GM21723 (cell line): Measurements from ENCODE around the gene ZNF532.
A peak's percentile ranks its signal among the peaks of the same experiment; 100 is the strongest.

Experiments used
- ATAC-seq: cut with Tn5 transposase; IDR thresholded peaks from one replicate; pipeline ENCODE4 v1.9.1; 2021; ENCODE audit warnings: mild to moderate bottlenecking, moderate library complexity; ENCODE audit not compliant: unreplicated experiment

Gene ZNF532

DNA sequence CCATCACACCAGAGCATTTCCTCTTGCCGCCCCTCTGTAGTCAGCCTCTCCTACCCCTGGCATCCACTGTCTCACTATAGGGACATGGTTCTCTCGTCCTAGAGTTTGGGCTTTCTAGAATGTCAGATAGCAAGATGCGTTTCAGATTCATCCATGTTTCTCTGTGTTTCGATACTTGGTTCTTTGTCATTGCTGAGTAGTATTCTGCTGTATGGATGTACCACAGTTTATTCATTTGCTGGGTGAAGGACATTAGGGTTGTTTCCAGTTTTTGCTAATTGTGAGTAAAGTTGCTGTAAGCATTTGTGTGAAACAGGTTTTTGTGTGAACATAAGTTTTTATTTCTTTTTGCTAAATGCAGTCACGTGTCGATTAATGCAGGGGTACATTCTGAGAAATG is 3.8 kb downstream of the ZNF532 start:
- no peak for ATAC-seq

DNA sequence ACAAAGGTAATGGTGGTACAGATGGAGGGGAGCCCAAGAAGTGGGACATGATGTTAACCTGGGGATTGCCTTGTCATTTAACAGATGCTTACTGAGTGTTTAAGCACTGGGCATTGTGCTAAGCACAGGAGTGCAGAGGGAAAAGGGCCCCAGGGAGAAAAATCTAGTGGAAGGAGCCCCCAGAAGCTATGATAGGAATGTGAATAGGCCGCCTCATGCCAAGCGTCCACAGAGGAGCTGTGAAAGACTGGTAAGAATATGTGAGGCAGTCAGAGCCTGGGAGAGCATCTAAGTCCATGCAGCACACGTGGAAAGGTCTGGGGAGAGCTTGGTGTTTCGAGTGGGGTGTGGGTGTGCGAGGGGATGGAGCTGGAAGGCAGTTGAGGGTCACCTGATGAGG is 5.5 kb downstream of the ZNF532 start:
- no peak for ATAC-seq

DNA sequence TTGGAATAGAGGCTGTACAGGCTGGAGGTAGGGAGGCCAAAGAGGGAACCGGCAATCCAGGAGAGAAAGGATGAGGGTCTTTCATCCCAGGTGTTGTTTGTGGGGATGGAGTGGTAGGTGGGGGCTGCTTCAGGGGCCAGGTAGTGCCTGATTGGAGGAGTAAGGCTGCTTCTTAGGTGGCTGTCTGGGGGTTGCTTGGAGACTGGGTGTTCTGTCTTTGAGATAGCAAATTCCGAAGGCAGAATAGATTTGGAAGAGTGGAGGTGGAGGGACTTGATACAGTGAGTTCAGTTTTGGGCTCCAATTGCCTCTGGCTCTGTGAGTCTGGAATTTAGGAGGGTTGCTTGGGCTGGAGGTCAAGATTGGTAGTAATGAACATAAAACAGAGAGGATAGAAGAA is 5.9 kb downstream of the ZNF532 start:
- no peak for ATAC-seq

DNA sequence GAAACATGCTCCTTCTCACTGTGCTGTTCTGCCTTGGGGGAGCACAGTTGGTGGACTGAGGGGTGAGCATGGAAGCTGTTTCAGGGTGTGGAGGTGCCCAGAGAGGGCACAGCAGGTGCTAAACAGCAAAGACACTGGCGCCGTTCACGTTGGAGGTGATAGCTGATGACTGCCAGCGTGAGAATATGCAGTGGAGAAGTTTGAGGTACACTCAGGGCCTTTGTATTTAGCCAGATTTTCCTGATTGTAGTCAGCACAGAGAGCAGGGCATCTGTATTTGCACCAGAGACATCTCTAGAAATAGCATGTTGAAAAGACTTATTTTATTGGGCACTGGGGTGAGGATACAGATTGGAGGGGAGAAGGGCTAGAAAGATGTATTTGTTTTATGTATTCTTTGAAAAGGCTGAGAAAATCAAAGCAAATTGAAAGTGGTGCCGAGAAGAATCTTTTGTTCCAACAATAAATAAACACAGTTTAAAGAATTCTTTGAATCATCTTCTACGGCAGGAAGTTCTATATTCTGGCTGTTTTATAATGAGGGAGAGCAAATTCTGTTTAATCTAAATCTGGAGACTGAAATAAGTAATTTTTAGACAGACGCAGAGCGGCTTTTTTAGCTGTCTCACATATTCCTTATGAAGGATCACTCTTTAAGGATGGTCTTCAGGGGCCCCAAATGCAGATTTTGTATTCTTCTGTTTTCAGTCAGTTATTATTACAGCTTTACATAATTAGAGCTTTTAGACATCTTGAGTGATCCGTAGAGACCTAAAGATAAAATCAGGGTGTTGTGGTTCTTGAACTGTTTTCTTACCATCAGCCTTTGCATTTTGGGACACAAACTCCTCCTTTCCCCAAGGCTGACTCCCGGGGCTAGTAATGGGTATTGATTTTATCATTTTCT is 7.1 kb downstream of the ZNF532 start:
- no peak for ATAC-seq

DNA sequence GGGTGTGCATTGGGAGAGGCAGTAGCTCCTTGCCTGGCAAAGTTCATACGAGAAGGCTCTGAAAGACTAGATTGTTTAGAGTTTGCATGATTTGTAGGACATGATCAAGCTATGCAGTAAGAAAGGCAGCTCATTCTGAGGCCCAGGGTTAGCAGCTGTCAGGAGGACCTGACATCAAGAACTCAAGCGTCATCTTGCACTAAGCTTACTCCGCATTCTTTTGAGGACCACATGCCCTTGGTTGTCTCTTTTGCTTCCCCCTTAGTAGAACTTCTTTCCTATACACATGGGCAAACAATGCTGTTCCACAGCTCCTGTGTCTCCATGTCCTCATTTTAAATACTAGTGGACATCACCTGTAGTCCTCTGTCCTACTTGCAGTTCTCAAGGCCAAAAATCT is 14.0 kb downstream of the ZNF532 start:
- no peak for ATAC-seq

DNA sequence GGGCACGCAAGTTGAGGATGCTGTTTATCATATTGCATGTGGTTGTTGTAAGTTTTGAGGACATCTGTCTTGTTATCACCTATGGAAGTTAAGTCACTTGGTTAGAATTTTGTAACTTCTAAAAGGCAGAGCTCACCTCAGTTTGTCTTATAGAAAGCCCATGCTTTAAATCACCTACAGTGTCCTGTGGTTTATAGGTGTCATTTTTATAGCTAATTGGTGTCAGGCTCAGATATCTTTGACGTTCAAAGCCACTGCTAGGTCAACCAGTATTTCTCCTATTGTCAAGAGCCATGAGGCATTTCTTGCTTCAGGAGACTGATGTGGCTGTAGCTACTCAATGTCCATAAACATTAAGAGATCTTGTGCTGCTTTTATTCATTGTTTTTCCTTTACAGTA is 16.8 kb downstream of the ZNF532 start:
- ATAC-seq = no peak

DNA sequence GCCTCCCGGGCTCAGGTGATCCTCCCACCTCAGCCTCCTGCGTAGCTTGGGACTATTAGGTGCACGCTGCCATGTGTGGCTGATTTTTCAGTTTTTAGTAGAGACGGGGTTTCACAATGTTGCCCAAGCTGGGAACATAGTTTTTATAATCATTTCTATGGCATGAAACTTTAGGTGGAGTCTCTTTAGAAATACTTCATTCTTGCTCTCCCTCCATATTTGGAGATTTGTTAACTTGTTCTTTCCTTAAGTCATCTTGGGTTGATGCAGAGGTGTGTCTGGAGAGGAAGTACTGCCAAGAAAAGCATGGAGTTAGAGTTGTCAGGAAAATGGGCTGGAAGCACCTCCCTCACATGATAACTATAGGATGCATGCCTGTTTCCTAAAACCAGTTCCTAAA is 17.4 kb downstream of the ZNF532 start:
- no peak for ATAC-seq

DNA sequence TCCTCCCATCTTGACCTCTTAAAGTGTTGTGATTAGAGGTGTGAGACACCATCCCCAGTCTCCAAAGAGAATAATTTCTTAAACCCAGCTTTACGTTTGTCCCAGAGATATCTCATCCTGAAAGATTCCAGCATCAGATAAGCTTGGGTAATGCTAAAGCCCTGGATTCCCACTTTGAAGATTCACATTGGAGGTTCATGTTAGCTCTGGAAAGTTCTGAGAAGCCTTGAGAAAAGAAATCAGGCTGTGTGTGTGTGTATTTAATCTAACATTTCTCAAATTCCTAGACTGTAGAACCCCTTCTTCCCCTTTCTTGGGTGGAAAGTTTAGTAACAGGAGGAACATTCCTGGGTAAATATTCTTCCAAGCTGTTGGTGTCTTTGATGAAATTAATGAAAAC is 18.0 kb downstream of the ZNF532 start:
- ATAC-seq = no peak

DNA sequence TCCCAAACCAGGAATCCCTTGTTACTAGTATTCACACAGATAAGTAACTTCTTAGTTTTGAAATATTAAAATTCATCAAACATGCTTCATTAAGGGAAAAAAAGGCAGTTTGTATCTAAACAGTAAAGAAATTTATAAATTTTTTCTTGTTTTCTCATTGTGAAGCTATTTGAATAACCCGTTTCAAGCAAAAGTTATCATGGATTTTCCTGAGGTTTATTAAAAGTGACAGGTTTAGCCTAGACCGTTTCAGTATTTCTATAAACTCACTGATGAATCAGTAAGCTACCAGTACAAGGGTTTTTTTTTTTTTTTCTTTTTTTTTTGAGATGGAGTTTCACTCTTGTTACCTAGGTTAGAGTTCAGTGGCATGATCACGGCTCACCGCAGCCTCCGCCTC is 20.0 kb downstream of the ZNF532 start:
- ATAC-seq = no peak

DNA sequence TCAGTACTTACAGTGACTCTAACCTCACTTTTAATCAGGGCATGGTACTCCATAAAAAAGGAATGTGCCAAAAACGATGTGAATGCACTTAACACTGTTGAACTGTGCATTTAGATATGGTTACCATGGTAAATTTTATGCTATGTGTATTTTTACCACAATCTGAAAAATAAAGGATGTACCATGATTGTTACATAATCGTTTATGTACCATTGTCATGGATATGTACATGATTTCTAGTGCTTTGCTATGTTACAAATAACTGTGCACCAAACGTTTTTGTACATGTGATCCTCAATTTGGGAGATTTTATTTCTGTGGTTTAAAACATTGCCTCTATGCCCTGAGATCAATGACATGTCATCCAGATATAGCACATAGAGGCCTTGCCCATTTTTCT is 21.8 kb downstream of the ZNF532 start:
- ATAC-seq = no peak

DNA sequence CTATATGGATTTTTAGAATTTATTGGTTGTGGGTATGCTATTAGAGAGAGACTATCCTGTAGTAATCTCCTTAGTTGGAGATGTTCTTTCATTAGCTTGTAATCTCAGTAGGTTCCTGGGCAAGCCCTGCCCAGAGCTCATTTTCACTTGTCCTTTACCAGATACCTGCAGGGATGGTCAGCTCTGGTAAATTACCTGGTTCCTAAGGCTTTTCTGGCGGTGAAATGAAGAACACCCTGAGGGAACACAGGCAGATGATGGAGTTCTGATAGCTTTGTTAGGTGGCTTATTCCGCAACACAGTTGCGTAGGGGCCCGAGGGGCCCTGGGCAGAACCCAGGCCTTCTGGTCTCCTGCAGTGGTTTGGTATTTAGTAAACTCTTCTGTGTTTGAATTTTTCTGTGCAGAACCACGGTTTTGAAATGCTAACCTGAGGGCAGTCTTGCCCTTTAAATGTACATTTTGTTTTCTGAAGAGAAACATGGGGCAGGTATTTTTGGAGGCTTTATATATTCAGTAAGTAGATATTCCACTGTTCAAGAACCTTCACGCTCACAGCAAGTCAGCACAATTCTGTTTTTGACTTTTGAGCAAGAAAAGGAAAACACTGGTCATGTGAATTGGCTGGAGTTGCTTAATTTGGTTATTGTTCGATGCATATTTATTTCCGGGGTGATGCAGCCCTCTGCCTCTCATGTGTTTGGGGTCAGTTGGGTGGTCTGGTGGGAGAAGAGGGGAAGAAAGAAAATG is 22.4 kb downstream of the ZNF532 start:
- peak; percentile 46 for ATAC-seq

DNA sequence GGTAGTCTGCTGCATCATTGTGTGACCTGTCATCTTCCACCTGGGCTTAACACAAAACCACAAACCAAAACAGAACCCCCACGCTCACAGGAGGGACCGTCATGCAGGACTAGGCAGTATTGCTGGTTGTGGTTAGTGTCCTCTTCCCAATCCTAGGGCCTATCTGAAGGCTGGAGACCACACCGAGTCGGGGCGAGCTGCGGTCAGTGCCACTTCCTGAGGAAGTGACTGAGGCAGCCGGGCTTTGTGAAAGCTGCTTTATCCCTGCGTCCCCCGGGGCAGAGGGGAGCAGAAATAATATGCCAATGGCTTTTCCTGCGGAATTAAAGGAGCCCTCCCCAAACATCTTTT is 22.9 kb downstream of the ZNF532 start:
- peak; percentile 73 for ATAC-seq

DNA sequence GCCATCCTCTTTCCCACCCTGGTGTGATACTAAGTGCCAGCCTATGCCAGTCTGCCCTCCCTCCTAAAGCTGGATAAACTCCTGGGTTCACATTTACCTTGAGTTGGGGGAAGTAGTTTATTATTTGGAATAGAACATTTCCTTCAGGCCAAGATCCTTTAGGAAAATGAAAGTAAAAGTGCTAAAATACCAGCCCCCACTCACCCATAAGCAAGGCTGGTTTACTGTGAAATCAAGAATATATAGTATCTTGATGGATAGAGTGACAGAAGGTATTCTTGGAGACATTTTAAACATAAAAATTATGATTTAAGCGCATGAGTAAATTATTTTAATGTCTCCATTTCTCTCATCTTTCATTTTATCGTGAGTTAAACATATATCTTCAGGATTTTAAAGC is 27.1 kb downstream of the ZNF532 start:
- ATAC-seq = no peak

DNA sequence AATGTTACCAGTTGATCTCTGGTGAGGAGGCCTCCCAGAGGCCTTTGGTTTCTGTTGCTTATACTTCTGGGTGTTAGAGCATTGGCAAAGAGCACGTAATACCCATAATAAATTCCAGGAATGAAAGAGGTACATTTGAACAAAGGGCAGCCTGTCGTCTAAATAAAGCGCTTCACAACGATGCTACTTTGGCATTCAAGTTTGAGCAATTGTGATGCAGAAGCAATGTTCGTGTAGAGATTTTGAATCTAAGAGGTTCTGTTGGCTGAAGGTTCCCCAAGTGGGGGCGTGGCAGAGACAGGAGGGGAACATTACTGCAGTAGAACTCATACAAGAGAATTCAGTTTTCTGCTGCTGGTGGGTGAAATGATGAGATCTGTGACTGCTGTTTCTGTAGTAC is 27.8 kb downstream of the ZNF532 start:
- no peak for ATAC-seq

DNA sequence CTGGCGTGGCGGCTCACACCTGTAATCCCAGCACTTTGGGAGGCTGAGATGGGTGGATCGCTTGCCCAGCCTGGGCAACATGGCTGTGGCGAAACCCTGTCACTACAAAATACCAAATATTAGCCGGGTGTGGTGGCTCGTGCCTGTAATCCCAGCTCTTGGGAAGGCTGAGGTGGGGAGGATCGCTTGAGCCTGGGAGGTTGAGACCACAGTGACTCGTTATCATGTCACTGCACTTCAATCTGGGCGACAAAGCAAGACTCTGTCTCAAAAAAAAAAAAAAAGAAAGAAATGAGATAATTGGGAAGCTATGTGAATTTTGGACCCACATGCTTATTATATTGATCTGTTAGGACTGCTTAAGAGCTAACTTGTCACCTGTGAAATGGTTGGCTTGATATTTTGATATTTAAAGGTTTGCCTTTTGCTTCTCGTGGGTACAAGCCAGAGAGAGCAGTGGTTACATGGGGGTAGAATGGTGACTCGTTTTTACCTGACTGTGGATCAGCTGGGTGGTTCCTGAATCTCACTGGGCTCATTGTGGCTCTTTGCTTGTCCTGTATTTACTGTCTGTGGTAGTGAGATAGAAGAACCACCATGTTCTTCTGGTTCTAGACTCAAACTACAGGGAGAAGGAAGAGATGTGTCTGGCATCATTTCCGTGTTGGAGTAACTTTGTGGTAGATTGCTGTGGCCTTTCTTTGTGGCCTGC is 28.9 kb downstream of the ZNF532 start:
- ATAC-seq = no peak

DNA sequence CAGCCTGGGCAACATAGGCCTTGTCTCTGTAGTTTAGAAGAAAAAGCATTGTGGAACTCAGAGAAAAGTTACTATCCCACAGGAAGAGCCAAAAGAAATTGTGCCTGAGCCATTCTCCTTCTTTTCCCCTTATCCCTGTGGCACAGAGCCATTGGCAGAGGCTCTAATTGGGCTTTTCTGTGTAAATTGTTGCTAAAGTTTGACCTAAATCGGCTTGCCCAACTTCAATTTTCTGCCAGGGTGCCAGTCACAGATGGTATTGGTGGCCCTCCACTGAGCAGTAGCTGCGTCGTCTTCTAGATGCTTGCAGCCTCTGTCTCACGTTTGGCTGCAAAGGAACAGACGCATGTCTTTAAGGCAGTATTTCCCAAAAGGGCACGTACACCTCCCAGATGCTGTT is 30.3 kb downstream of the ZNF532 start:
- ATAC-seq = no peak

DNA sequence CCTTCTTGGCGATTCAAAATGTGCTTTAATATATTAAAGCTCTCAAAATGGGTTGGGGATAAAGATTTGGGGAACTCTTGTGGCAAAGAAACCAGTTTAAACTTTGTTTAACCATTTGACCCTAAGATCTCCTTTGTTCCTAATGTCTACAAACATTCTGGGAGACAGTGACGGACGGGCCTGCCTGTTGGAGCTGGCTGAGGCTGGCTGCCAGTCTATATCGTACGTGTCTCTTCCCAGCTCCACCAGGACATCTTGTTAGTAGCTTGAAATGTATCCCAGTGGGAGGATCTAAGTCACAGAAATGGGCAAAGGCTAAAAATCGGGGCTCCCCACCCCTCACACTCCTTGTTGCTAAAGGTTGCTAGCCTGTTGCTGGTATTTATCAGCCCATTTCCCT is 30.7 kb downstream of the ZNF532 start:
- ATAC-seq = no peak

DNA sequence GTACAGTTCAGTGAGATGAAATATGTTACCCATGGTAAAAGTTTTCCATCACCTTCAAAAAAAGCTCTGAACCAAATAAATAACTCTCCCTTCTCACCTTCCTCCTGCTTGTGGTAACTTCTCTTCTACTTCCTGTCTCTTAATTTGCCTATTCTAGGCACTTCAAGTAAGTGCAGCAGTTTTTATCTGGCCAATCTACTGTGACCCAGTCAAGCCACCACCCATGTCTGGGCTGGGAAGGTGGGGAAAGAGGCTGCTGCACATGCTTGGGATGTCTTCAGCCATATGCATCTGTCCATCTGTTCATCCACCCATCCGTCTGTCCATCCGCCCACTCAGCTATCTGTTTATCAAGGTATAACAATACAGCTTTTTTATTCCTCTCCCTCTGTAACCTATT is 31.6 kb downstream of the ZNF532 start:
- peak; percentile 82 for ATAC-seq

DNA sequence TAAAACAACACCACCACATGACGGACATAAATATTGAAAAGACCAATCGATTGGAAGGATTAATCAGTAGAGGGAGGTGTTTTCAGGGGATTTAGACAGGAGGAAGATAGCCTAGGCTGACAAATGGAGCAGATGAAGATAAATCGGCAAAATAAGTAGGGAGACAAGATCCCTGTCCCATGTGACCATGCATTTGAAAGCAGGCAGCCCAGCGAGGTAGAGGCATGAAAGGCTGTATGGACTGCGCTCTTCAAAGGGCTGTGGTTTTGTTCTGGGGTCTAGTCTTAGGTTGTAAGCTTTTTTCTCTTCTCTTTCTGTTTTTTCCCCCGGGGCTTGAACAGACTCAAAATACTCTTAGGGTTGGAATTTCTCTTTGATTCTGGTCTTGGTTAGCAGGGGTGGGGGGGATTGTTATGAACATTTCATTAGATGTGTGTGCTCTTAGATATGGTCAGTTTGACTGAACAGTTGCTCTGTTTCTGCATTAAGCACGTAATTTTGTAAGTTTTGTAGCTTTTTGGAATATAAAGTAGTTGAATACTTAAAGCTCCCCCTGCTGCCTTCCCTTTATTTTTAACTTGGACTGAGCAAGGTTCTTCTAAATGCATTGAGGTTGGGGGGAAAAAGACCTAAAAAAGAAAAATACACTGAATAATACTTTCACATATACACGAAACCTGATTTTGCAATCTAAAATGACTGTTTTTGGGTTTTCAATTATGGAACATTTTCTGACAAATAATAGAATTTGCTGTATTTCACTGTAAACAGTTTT is 32.2 kb downstream of the ZNF532 start:
- no peak for ATAC-seq

DNA sequence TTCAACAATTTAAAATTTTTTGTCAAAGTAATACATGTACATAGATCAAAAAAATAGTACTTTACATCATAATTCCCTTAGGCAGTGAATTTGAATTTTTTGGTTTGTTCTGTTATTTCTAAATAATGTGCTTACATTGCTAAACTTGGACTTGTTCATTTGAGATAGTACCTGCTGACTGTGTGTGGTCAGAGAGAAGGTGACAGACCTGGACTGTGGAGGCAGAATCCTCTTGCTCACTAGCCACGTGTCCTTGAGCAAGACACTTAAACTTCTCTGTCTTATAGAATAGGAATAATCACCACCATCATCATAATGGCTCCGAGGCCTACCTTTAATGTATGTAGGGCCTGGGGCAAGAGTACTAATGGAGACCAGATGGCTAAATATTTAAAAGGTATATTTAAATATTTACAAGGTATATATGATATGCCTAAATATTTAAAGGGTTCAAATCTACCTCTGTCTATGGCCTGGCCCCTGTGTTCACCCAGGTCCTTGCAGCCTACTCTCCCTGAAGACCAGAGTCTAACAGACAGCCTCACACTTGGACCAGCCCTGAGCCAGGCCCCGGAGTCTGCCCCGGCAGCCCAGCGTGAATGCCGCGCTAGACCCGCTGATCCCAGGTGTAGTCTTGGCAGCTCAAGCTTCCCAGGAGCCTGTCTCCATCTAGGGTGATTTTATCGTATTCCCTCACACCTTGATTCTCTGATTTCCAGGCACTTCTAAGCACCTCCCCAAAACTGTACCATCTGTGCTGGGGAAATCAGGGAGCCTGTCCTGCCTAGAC is 33.5 kb downstream of the ZNF532 start:
- ATAC-seq = no peak
